HepG2 (cell line): ENCODE results near the gene FNDC3B. TPM values are rescaled to one million over a fixed set of nuclear protein-coding genes. Genes with fewer than 3 reads are reported as not detected.

ENCODE experiments used
- ATF1 ChIP-seq: IDR thresholded peaks from 2 replicates; pipeline ENCODE4 v1.6.1; 2016; ENCODE audit warnings: mild to moderate bottlenecking, control low read depth
- ELF4 ChIP-seq: sonication (generic); formaldehyde crosslinking; IDR thresholded peaks from 2 replicates; pipeline ENCODE4 v1.5.0; 2020; ENCODE audit warnings: missing genetic modification reagents, mild to moderate bottlenecking, moderate library complexity, borderline replicate concordance
- FOXC1 ChIP-seq: sonication (generic); formaldehyde crosslinking; IDR thresholded peaks from 2 replicates; pipeline ENCODE4 v1.8.0; 2022; ENCODE audit warnings: mild to moderate bottlenecking, missing genetic modification reagents, borderline replicate concordance
- GABPA ChIP-seq, 2 experiments: IDR thresholded peaks; 2 replicates each; pipeline ENCODE4 v1.6.1; 2011 to 2016; ENCODE audit warnings: low read depth in 2 of 2, low read length in 1 of 2, missing biosample characterization in 1 of 2, missing genetic modification characterization in 1 of 2
- HDAC1 ChIP-seq: sonication (generic); formaldehyde crosslinking; IDR thresholded peaks from 2 replicates; pipeline ENCODE4 v1.5.1; 2020; ENCODE audit warnings: mild to moderate bottlenecking, missing genetic modification reagents
- ISL2 ChIP-seq: sonication (generic); formaldehyde crosslinking; IDR thresholded peaks from 2 replicates; pipeline ENCODE4 v1.5.0; 2020; ENCODE audit warnings: missing genetic modification reagents
- KLF11 ChIP-seq: IDR thresholded peaks from 2 replicates; pipeline ENCODE4 v1.6.1; 2016; ENCODE audit warnings: missing compliant biosample characterization
- MBD4 ChIP-seq: IDR thresholded peaks from 2 replicates; pipeline ENCODE4 v1.6.1; 2012; ENCODE audit warnings: low read length, inconsistent platforms, borderline replicate concordance
- PCBP1 ChIP-seq: fragments of 200-400 bp; formaldehyde crosslinking; IDR thresholded peaks from 2 replicates; pipeline ENCODE4 v1.6.1; 2017; ENCODE audit warnings: mild to moderate bottlenecking, low read depth, low read length, borderline replicate concordance
- POLR2A ChIP-seq, 2 experiments: IDR thresholded peaks; 2 replicates each; pipeline ENCODE4 v1.6.1; 2011; ENCODE audit warnings: low read depth in 2 of 2, low read length in 2 of 2, mild to moderate bottlenecking in 1 of 2, moderate library complexity in 1 of 2; ENCODE audit not compliant: insufficient read depth in 1 of 2
- POLR2AphosphoS5 ChIP-seq: IDR thresholded peaks from 2 replicates; pipeline ENCODE4 v1.6.1; 2012; ENCODE audit warnings: low read depth, low read length
- SOX13 ChIP-seq, 3 experiments: fragments of 450-650 bp in 1 of 3; sonication (generic) in 1 of 3; formaldehyde crosslinking in 1 of 3; IDR thresholded peaks in 2 of 3; conservative IDR thresholded peaks in 1 of 3; 2 replicates each; pipeline versions ENCODE4 v1.5.0 to v1.6.1; 2016 to 2020; ENCODE audit warnings: antibody characterized with exemption in 1 of 3, mild to moderate bottlenecking in 1 of 3, missing compliant biosample characterization in 1 of 3, missing genetic modification reagents in 1 of 3, moderate library complexity in 1 of 3
- TCF7 ChIP-seq: sonication (generic); IDR thresholded peaks from 2 replicates; pipeline ENCODE4 v1.6.1; 2016; ENCODE audit warnings: antibody characterized with exemption, low read depth
- THAP11 ChIP-seq: IDR thresholded peaks from 2 replicates; pipeline ENCODE4 v1.6.1; 2016; ENCODE audit warnings: missing biosample characterization, missing genetic modification reagents
- polyA plus RNA-seq, 8 experiments: library from polyadenylated mRNA; depleted of rRNA in 3 of 8; stranded (reverse) in 7 of 8; unstranded in 1 of 8; fragments of >200 nt; fragmentation: Illumina TruSeq in 4 of 8; extraction: Trizol in 4 of 8; gene quantifications; 2 replicates each; pipeline versions ENCODE4 v1.2.1 to v1.2.3, GENCODE V29; 2011 to 2016; ENCODE audit warnings: low read depth in 4 of 8, missing spikeins in 1 of 8, mixed read lengths in 1 of 8; ENCODE audit not compliant: insufficient read depth in 1 of 8
- total RNA-seq, 5 experiments: library from RNA; depleted of rRNA; stranded (reverse); fragments of >200 nt; fragmentation: Illumina TruSeq; extraction: Trizol; gene quantifications; 2 replicates each; pipeline ENCODE4 v1.2.3, GENCODE V29; 2016; ENCODE audit warnings: low read depth in 1 of 5
- TF ChIP-seq, protein P1 (sequence below): sonication (generic); formaldehyde crosslinking; IDR thresholded peaks from 2 replicates; pipeline ENCODE4 v1.4.0; 2020; ENCODE audit warnings: missing genetic modification reagents
- TF ChIP-seq, protein P2 (sequence below): sonication (generic); formaldehyde crosslinking; IDR thresholded peaks from 2 replicates; pipeline ENCODE4 v1.4.0; 2020; ENCODE audit warnings: mild to moderate bottlenecking, missing genetic modification reagents, borderline replicate concordance
- TF ChIP-seq, protein P3 (sequence below): sonication (generic); formaldehyde crosslinking; IDR thresholded peaks from 2 replicates; pipeline ENCODE4 v1.8.1; 2022; ENCODE audit warnings: low read depth, mild to moderate bottlenecking, missing genetic modification reagents
- TF ChIP-seq, protein P4 (sequence below): sonication (generic); formaldehyde crosslinking; IDR thresholded peaks from 2 replicates; pipeline ENCODE4 v1.4.0; 2020; ENCODE audit warnings: missing genetic modification reagents

Gene FNDC3B
- total and polyA plus RNA-seq, 2 of the 13 experiments (the other 11 are each of a cell fraction or from before 2014, with no cell fraction given) = 74.8 to 103 TPM

DNA sequence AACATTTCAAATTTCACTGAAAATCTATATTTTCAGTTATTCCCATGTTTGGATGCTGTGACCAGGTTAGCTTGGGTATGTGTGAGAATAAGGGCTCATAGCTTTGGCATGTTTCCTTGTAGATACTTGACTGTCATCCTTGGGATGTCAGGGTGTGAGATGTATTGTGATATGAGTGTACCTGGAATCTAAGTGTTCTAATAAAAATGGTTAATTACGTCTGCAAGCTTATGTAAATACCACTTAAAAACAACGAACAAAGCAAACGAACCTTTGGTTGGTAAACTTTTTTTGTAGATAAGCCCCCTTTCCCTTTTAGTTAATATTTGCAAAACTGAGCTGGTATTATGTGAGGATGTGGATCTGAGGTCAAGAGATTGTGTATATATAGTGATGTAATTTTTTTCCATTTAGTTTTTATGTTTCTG is 63.5 kb downstream of the FNDC3B start (continued):
- no peak for TF ChIP-seq GABPA (IDR thresholded peaks at IDR 0.05; ENCODE audit: low read depth, low read length)
- TF ChIP-seq GABPA (CRISPR knock-in tag; IDR thresholded peaks at IDR 0.05; ENCODE audit: low read depth) = peak; percentile 28; the same call in 1 of the 2 replicates
- TF ChIP-seq, protein P1, sequence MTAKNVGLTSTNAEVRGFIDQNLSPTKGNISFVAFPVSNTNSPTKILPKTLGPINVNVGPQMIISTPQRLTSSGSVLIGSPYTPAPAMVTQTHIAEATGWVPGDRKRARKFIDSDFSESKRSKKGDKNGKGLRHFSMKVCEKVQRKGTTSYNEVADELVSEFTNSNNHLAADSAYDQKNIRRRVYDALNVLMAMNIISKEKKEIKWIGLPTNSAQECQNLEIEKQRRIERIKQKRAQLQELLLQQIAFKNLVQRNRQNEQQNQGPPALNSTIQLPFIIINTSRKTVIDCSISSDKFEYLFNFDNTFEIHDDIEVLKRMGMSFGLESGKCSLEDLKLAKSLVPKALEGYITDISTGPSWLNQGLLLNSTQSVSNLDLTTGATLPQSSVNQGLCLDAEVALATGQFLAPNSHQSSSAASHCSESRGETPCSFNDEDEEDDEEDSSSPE (CRISPR knock-in tag) = no peak
- TF ChIP-seq, protein P2, sequence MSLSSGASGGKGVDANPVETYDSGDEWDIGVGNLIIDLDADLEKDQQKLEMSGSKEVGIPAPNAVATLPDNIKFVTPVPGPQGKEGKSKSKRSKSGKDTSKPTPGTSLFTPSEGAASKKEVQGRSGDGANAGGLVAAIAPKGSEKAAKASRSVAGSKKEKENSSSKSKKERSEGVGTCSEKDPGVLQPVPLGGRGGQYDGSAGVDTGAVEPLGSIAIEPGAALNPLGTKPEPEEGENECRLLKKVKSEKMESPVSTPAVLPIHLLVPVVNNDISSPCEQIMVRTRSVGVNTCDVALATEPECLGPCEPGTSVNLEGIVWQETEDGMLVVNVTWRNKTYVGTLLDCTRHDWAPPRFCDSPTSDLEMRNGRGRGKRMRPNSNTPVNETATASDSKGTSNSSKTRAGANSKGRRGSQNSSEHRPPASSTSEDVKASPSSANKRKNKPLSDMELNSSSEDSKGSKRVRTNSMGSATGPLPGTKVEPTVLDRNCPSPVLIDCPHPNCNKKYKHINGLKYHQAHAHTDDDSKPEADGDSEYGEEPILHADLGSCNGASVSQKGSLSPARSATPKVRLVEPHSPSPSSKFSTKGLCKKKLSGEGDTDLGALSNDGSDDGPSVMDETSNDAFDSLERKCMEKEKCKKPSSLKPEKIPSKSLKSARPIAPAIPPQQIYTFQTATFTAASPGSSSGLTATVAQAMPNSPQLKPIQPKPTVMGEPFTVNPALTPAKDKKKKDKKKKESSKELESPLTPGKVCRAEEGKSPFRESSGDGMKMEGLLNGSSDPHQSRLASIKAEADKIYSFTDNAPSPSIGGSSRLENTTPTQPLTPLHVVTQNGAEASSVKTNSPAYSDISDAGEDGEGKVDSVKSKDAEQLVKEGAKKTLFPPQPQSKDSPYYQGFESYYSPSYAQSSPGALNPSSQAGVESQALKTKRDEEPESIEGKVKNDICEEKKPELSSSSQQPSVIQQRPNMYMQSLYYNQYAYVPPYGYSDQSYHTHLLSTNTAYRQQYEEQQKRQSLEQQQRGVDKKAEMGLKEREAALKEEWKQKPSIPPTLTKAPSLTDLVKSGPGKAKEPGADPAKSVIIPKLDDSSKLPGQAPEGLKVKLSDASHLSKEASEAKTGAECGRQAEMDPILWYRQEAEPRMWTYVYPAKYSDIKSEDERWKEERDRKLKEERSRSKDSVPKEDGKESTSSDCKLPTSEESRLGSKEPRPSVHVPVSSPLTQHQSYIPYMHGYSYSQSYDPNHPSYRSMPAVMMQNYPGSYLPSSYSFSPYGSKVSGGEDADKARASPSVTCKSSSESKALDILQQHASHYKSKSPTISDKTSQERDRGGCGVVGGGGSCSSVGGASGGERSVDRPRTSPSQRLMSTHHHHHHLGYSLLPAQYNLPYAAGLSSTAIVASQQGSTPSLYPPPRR (CRISPR knock-in tag) = peak; percentile 84
- TF ChIP-seq TCF7 = peak; percentile 79
- TF ChIP-seq FOXC1 (CRISPR knock-in tag) = no peak
- TF ChIP-seq POLR2A (IDR thresholded peaks at IDR 0.05; ENCODE audit: insufficient read depth in 1 of 2, low read depth in 2 of 2, low read length in 2 of 2) = 0 out of 4 replicates have a peak, but pooled peaks of 1 of the 2 experiments have one; percentile 27
- no peak for TF ChIP-seq KLF11
- TF ChIP-seq HDAC1 (CRISPR knock-in tag) = peak; percentile 35; the same call in 1 of the 2 replicates
- TF ChIP-seq, protein P3, sequence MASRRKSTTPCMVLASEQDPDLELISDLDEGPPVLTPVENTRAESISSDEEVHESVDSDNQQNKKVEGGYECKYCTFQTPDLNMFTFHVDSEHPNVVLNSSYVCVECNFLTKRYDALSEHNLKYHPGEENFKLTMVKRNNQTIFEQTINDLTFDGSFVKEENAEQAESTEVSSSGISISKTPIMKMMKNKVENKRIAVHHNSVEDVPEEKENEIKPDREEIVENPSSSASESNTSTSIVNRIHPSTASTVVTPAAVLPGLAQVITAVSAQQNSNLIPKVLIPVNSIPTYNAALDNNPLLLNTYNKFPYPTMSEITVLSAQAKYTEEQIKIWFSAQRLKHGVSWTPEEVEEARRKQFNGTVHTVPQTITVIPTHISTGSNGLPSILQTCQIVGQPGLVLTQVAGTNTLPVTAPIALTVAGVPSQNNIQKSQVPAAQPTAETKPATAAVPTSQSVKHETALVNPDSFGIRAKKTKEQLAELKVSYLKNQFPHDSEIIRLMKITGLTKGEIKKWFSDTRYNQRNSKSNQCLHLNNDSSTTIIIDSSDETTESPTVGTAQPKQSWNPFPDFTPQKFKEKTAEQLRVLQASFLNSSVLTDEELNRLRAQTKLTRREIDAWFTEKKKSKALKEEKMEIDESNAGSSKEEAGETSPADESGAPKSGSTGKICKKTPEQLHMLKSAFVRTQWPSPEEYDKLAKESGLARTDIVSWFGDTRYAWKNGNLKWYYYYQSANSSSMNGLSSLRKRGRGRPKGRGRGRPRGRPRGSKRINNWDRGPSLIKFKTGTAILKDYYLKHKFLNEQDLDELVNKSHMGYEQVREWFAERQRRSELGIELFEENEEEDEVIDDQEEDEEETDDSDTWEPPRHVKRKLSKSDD (CRISPR knock-in tag) = no peak
- TF ChIP-seq SOX13 (IDR thresholded peaks at IDR 0.05) = peak; percentile 32; the same call in 1 of the 2 replicates
- peak in 1 of 2 experiments; percentile 90; a peak in 2 of 4 replicates for TF ChIP-seq SOX13 (CRISPR knock-in tag; conservative IDR thresholded peaks at IDR 0.05 in 1 of 2, IDR thresholded peaks at IDR 0.05 in 1 of 2)
- TF ChIP-seq ELF4 (CRISPR knock-in tag) = no peak
- TF ChIP-seq ATF1 (CRISPR knock-in tag) = no peak
- TF ChIP-seq, protein P4, sequence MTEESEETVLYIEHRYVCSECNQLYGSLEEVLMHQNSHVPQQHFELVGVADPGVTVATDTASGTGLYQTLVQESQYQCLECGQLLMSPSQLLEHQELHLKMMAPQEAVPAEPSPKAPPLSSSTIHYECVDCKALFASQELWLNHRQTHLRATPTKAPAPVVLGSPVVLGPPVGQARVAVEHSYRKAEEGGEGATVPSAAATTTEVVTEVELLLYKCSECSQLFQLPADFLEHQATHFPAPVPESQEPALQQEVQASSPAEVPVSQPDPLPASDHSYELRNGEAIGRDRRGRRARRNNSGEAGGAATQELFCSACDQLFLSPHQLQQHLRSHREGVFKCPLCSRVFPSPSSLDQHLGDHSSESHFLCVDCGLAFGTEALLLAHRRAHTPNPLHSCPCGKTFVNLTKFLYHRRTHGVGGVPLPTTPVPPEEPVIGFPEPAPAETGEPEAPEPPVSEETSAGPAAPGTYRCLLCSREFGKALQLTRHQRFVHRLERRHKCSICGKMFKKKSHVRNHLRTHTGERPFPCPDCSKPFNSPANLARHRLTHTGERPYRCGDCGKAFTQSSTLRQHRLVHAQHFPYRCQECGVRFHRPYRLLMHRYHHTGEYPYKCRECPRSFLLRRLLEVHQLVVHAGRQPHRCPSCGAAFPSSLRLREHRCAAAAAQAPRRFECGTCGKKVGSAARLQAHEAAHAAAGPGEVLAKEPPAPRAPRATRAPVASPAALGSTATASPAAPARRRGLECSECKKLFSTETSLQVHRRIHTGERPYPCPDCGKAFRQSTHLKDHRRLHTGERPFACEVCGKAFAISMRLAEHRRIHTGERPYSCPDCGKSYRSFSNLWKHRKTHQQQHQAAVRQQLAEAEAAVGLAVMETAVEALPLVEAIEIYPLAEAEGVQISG (CRISPR knock-in tag) = no peak
- peak; percentile 94 for TF ChIP-seq MBD4
- TF ChIP-seq ISL2 (CRISPR knock-in tag) = peak; percentile 97
- TF ChIP-seq POLR2AphosphoS5 = 0 out of 2 replicates have a peak, but pooled peaks have one; percentile 30
- TF ChIP-seq THAP11 (CRISPR knock-in tag) = peak; percentile 42; the same call in 1 of the 2 replicates
- TF ChIP-seq PCBP1 = no peak
